ENCODE data around the gene MEF2B.
A peak's percentile ranks its signal among the peaks of the same experiment; 100 is the strongest.

The MEF2B gene

GRCh38 chr19:19170873-19171672 is 1.0 kb upstream of the MEF2B start:
- no CpG with 5 or more reads among the region's 6 CpGs for WGBS (ENCODE audit: insufficient coverage, insufficient read length)
- Histone ChIP-seq H3K27ac (ENCODE audit: low read length) (no peak overlapping the region), H3K4me3 (ENCODE audit: low read length) (no peak overlapping the region; the same call in 1 of the 2 replicates), H3K27me3 (ENCODE audit: control insufficient read depth, insufficient read depth, low read length) (peaks cover 4% of the 10 kb centered on the region; the same call in 1 of the 2 replicates), H3K9me3 (ENCODE audit: control insufficient read depth, insufficient read depth, low read length) (no peaks in the 10 kb centered on the region), H3K4me1 (ENCODE audit: control insufficient read depth, insufficient read depth, low read length) (0 out of 2 replicates have a peak, but pooled peaks cover 5% of the 10 kb centered on the region), H3K36me3 (ENCODE audit: control insufficient read depth, insufficient read depth, low read length) (no peaks in the 10 kb centered on the region)
- DNase-seq (ENCODE audit: low read depth, low spot score) = no peak

- no CpG with 5 or more reads among the region's 9 CpGs for whole genome bisulfite sequencing (ENCODE audit: insufficient coverage, insufficient read length)
- Histone ChIP-seq H3K27me3 (ENCODE audit: control insufficient read depth, insufficient read depth, low read length) (peaks cover 4% of the 10 kb centered on the region; the same call in 1 of the 2 replicates), H3K27ac (ENCODE audit: low read length) (no peak overlapping the region), H3K9me3 (ENCODE audit: control insufficient read depth, insufficient read depth, low read length) (no peaks in the 10 kb centered on the region), H3K4me3 (ENCODE audit: low read length) (peak overlapping the region; percentile 14; the same call in 1 of the 2 replicates), H3K36me3 (ENCODE audit: control insufficient read depth, insufficient read depth, low read length) (no peaks in the 10 kb centered on the region), H3K4me1 (ENCODE audit: control insufficient read depth, insufficient read depth, low read length) (0 out of 2 replicates have a peak, but pooled peaks cover 5% of the 10 kb centered on the region)
- DNase-seq (ENCODE audit: low read depth, low spot score) = no peak
These were observed 619 bp downstream of the MEF2B start for GRCh38 chr19:19169236-19170052.

GRCh38 chr19:19167612-19168011 is 2.5 kb downstream of the MEF2B start:
- Histone ChIP-seq H3K9me3 (ENCODE audit: control insufficient read depth, insufficient read depth, low read length) (no peaks in the 10 kb centered on the region), H3K4me3 (ENCODE audit: low read length) (no peak overlapping the region), H3K4me1 (ENCODE audit: control insufficient read depth, insufficient read depth, low read length) (0 out of 2 replicates have a peak, but pooled peaks cover 5% of the 10 kb centered on the region), H3K36me3 (ENCODE audit: control insufficient read depth, insufficient read depth, low read length) (no peaks in the 10 kb centered on the region), H3K27me3 (ENCODE audit: control insufficient read depth, insufficient read depth, low read length) (peaks cover 4% of the 10 kb centered on the region; the same call in 1 of the 2 replicates), H3K27ac (ENCODE audit: low read length) (no peak overlapping the region)
- no CpG with 5 or more reads among the region's 3 CpGs for WGBS (ENCODE audit: insufficient coverage, insufficient read length)
- DNase-seq (ENCODE audit: low read depth, low spot score) = no peak

- H3K27me3 ChIP-seq (ENCODE audit: control insufficient read depth, insufficient read depth, low read length) = peaks cover 4% of the 10 kb centered on the region; the same call in 1 of the 2 replicates
These were observed 4.7 kb downstream of the MEF2B start for GRCh38 chr19:19165396-19165795.

GRCh38 chr19:19162495-19162894 is 7.6 kb downstream of the MEF2B start:
- no peak for DNase-seq (ENCODE audit: low read depth, low spot score)
- H3K36me3 ChIP-seq (ENCODE audit: control insufficient read depth, insufficient read depth, low read length) = no peaks in the 10 kb centered on the region
- H3K9me3 ChIP-seq (ENCODE audit: control insufficient read depth, insufficient read depth, low read length) = no peaks in the 10 kb centered on the region
- no peak overlapping the region for H3K27ac ChIP-seq (ENCODE audit: low read length)
- no peaks in the 10 kb centered on the region for H3K27me3 ChIP-seq (ENCODE audit: control insufficient read depth, insufficient read depth, low read length)
- WGBS (ENCODE audit: insufficient coverage, insufficient read length) = no CpG with 5 or more reads among the region's 7 CpGs
- 0 out of 2 replicates have a peak, but pooled peaks cover 3% of the 10 kb centered on the region for H3K4me1 ChIP-seq (ENCODE audit: control insufficient read depth, insufficient read depth, low read length)
- no peak overlapping the region for H3K4me3 ChIP-seq (ENCODE audit: low read length)

More at GRCh38 chr19:19165396-19165795, 4.7 kb downstream of the MEF2B start:
- no CpG with 5 or more reads among the region's 1 CpG for WGBS (ENCODE audit: insufficient coverage, insufficient read length)
- 0 out of 2 replicates have a peak, but pooled peaks cover 4% of the 10 kb centered on the region for H3K4me1 ChIP-seq (ENCODE audit: control insufficient read depth, insufficient read depth, low read length)
- H3K9me3 ChIP-seq (ENCODE audit: control insufficient read depth, insufficient read depth, low read length) = no peaks in the 10 kb centered on the region
- H3K4me3 ChIP-seq (ENCODE audit: low read length) = no peak overlapping the region
- DNase-seq (ENCODE audit: low read depth, low spot score) = no peak
- no peak overlapping the region for H3K27ac ChIP-seq (ENCODE audit: low read length)
- H3K36me3 ChIP-seq (ENCODE audit: control insufficient read depth, insufficient read depth, low read length) = no peaks in the 10 kb centered on the region

- Histone ChIP-seq H3K4me1 (ENCODE audit: control insufficient read depth, insufficient read depth, low read length) (0 out of 2 replicates have a peak, but pooled peaks cover 3% of the 10 kb centered on the region), H3K36me3 (ENCODE audit: control insufficient read depth, insufficient read depth, low read length) (no peaks in the 10 kb centered on the region), H3K27ac (ENCODE audit: low read length) (no peak overlapping the region), H3K9me3 (ENCODE audit: control insufficient read depth, insufficient read depth, low read length) (no peaks in the 10 kb centered on the region), H3K4me3 (ENCODE audit: low read length) (no peak overlapping the region), H3K27me3 (ENCODE audit: control insufficient read depth, insufficient read depth, low read length) (peaks cover 2% of the 10 kb centered on the region; the same call in 1 of the 2 replicates)
- no CpG with 5 or more reads among the region's 26 CpGs for WGBS (ENCODE audit: insufficient coverage, insufficient read length)
- DNase-seq (ENCODE audit: low read depth, low spot score) = no peak
These were observed 9.5 kb downstream of the MEF2B start for GRCh38 chr19:19160461-19161035.

- Histone ChIP-seq H3K27me3 (ENCODE audit: control insufficient read depth, insufficient read depth, low read length) (peaks cover 2% of the 10 kb centered on the region; the same call in 1 of the 2 replicates), H3K4me3 (ENCODE audit: low read length) (no peak overlapping the region), H3K9me3 (ENCODE audit: control insufficient read depth, insufficient read depth, low read length) (no peaks in the 10 kb centered on the region), H3K4me1 (ENCODE audit: control insufficient read depth, insufficient read depth, low read length) (0 out of 2 replicates have a peak, but pooled peaks cover 3% of the 10 kb centered on the region), H3K27ac (ENCODE audit: low read length) (no peak overlapping the region), H3K36me3 (ENCODE audit: control insufficient read depth, insufficient read depth, low read length) (no peaks in the 10 kb centered on the region)
- no peak for DNase-seq (ENCODE audit: low read depth, low spot score)
- WGBS (ENCODE audit: insufficient coverage, insufficient read length) = no CpG with 5 or more reads among the region's 4 CpGs
These were observed 10.5 kb downstream of the MEF2B start for GRCh38 chr19:19159534-19159933.

GRCh38 chr19:19157808-19158207 is 12.3 kb downstream of the MEF2B start:
- no peaks in the 10 kb centered on the region for H3K9me3 ChIP-seq (ENCODE audit: control insufficient read depth, insufficient read depth, low read length)
- DNase-seq (ENCODE audit: low read depth, low spot score) = no peak
- 0 out of 2 replicates have a peak, but pooled peaks cover 3% of the 10 kb centered on the region for H3K4me1 ChIP-seq (ENCODE audit: control insufficient read depth, insufficient read depth, low read length)
- no peak overlapping the region for H3K4me3 ChIP-seq (ENCODE audit: low read length)
- no peak overlapping the region for H3K27ac ChIP-seq (ENCODE audit: low read length)
- no peaks in the 10 kb centered on the region for H3K36me3 ChIP-seq (ENCODE audit: control insufficient read depth, insufficient read depth, low read length)
- WGBS (ENCODE audit: insufficient coverage, insufficient read length) = no CpG with 5 or more reads among the region's 6 CpGs
- peaks cover 2% of the 10 kb centered on the region; the same call in 1 of the 2 replicates for H3K27me3 ChIP-seq (ENCODE audit: control insufficient read depth, insufficient read depth, low read length)

GRCh38 chr19:19155495-19156219 is 14.4 kb downstream of the MEF2B start:
- H3K4me1 ChIP-seq (ENCODE audit: control insufficient read depth, insufficient read depth, low read length) = no peaks in the 10 kb centered on the region
- peaks cover 2% of the 10 kb centered on the region; the same call in 1 of the 2 replicates for H3K27me3 ChIP-seq (ENCODE audit: control insufficient read depth, insufficient read depth, low read length)
- no peak overlapping the region for H3K4me3 ChIP-seq (ENCODE audit: low read length)
- H3K9me3 ChIP-seq (ENCODE audit: control insufficient read depth, insufficient read depth, low read length) = no peaks in the 10 kb centered on the region
- H3K27ac ChIP-seq (ENCODE audit: low read length) = no peak overlapping the region
- DNase-seq (ENCODE audit: low read depth, low spot score) = no peak
- no CpG with 5 or more reads among the region's 10 CpGs for WGBS (ENCODE audit: insufficient coverage, insufficient read length)
- H3K36me3 ChIP-seq (ENCODE audit: control insufficient read depth, insufficient read depth, low read length) = no peaks in the 10 kb centered on the region
